GM10248 (cell line): ENCODE data around the gene DIRAS1.
"Not testable (repeated sequence)": the region's sequence is repeated elsewhere in the genome, so short reads cannot be mapped to it uniquely, and the experiment has no call there.

ENCODE experiments used
- CTCF ChIA-PET: fragments of 300-600 bp; sonication (Branson Sonifier 250); formaldehyde crosslinking; extraction: SDS; loops from one replicate; lab custom pipeline; 2021; ENCODE audit warnings: antibody characterized with exemption; lab: Yijun Ruan, JAX
- POLR2A ChIA-PET: fragments of 350-650 bp; sonication (Branson Sonifier 250); formaldehyde crosslinking; extraction: SDS; loops from one replicate; lab custom pipeline; 2020; ENCODE audit warnings: antibody characterized with exemption; lab: Yijun Ruan, JAX
- DNase-seq: peaks from one replicate; pipeline ENCODE4 v3.0.0; 2012; ENCODE audit errors: extremely low spot score
- TF ChIP-seq, protein P1 (sequence below): IDR thresholded peaks from 2 replicates; pipeline ENCODE4 v1.5.1; 2012; ENCODE audit warnings: mild to moderate bottlenecking, low read depth; ENCODE audit errors: extremely low read depth, missing control alignments, control extremely low read depth

DIRAS1 gene

DNA sequence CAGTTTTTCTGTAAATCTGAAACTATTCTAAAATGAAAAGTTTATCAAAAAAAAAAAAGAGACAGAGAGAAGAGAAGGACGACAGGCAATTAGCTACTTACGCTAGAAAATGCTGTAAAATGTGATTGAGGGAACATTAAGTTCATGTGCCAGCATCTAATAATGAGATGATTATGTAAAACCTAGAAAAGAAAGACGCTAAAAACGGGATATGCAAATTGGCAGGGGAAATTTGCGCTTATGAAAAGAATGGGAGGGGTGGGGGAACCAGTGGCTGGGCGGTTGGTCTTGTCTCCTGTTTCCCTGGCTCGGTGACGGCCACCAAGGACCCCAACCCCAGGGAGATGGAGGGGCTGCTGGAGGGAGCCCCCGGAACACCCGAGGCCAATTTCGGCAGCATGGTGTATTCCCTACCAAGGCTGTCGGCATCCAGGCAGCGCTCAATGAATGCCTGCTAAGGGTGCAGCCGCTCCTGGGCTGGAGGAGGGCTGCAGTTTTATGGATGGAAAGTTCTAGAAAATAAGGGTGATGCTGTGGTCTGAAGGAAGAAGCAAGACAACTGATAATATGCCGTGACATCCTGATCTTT lies 52.9 kb downstream of the DIRAS1 start:
- TF ChIP-seq, protein P1, sequence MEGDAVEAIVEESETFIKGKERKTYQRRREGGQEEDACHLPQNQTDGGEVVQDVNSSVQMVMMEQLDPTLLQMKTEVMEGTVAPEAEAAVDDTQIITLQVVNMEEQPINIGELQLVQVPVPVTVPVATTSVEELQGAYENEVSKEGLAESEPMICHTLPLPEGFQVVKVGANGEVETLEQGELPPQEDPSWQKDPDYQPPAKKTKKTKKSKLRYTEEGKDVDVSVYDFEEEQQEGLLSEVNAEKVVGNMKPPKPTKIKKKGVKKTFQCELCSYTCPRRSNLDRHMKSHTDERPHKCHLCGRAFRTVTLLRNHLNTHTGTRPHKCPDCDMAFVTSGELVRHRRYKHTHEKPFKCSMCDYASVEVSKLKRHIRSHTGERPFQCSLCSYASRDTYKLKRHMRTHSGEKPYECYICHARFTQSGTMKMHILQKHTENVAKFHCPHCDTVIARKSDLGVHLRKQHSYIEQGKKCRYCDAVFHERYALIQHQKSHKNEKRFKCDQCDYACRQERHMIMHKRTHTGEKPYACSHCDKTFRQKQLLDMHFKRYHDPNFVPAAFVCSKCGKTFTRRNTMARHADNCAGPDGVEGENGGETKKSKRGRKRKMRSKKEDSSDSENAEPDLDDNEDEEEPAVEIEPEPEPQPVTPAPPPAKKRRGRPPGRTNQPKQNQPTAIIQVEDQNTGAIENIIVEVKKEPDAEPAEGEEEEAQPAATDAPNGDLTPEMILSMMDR = no peak
- ChIA-PET POLR2A (no interaction called here), CTCF (interaction anchor here (0.9 to 1.0 kb wide), 2 partner anchors 12 to 31 kb away, joined by 3 read pairs; no protein-coding TSS in a partner anchor)
- peak; percentile 55 for DNase-seq

DNA sequence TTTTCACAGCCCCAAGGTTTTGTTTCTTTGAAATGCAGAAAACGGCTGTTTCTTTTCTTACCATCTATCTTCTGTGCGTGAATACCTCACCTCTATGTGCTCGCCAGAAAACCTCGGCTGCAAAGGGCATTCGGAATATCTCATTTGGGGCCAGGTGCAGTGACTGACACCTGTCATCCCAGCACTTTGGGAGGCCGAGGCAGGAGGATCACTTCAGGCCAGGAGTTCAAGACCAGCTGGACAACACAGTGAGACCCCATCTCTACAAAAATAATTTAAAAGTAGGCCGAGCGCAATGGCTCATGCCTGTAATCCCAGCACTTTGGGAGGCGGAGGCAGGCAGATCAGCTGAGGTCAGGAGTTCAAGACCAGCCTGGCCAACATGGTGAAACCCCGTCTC lies 53.8 kb downstream of the DIRAS1 start:
- CTCF ChIA-PET = interaction anchor here (1.4 kb wide), 1 partner anchor 19 kb away, joined by 3 read pairs; no protein-coding TSS in a partner anchor
- POLR2A ChIA-PET, DNase-seq: not testable (repeated sequence)

DNA sequence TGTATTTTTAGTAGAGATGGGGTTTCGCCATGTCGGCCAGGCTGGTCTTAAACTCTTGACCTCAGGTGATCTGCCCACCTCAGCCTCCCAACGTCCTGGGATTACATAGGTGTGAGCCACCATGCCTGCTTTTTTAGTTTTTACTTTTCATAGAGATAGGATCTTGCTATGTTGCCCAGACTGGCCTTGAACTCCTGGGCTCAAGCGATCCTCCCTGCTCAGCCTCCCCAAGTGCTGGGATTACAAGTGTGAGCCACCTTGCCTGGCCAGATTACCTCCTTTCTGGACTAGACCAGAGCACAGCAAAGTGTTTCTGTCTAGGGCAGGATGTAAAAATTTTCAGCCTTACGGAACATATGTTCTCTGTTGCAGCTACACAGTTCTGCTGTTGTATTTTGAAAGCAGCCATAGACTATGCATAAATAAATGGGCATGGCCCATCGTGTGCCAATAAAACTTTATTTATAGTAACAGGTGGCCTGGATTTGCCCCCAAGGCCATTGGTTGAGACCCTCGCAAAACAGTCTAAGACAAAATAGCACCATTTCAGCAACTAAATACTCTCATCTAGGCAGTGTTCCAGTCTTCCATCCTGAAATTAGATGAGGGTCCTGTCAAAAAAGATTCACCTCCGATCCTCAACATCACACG lies 54.7 kb downstream of the DIRAS1 start:
- POLR2A ChIA-PET = no interaction called here
- DNase-seq = no peak
- TF ChIP-seq, protein P1 = no peak
- CTCF ChIA-PET = interaction anchor here (1.4 kb wide), 1 partner anchor 18 kb away, joined by 3 read pairs; no protein-coding TSS in a partner anchor

DNA sequence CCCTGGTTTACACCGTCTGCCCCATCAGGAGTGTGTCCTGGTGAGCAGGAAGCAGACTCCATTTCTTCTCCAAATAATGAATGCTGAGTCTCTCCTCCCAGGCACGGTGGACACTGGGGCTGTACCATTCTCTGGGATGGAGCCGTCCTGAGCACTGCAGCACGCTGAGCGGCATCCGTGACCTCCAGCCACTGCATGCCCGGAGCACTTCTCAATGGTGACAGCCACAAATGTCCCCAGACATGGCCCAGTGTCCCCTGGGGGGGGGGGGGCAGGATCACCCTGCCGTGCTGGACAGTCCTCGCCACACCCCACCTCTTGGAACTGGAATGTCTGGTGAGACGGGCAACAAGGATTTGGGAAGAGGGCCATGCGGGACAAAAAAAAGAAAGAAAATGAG lies 56.1 kb downstream of the DIRAS1 start:
- ChIA-PET CTCF (interaction anchor here (0.6 kb wide), 1 partner anchor 17 kb away, joined by 3 read pairs; no protein-coding TSS in a partner anchor), POLR2A (no interaction called here)
- TF ChIP-seq, protein P1 = no peak
- DNase-seq = no peak
